22Rv1 (cell line): ENCODE data around the gene DTD2.

Experiments
- ZFX ChIP-seq: fragments of 450-650 bp; IDR thresholded peaks from 2 replicates; pipeline ENCODE4 v1.6.1; 2017; ENCODE audit warnings: antibody characterized with exemption, borderline replicate concordance
- TF ChIP-seq, protein P1 (sequence below): fragments of 450-650 bp; IDR thresholded peaks from 2 replicates; pipeline ENCODE4 v1.5.1; 2017; ENCODE audit warnings: mild to moderate bottlenecking

GRCh38 chr14:31479027-31479426 lies 21.7 kb upstream of the DTD2 start:
- TF ChIP-seq, protein P1, sequence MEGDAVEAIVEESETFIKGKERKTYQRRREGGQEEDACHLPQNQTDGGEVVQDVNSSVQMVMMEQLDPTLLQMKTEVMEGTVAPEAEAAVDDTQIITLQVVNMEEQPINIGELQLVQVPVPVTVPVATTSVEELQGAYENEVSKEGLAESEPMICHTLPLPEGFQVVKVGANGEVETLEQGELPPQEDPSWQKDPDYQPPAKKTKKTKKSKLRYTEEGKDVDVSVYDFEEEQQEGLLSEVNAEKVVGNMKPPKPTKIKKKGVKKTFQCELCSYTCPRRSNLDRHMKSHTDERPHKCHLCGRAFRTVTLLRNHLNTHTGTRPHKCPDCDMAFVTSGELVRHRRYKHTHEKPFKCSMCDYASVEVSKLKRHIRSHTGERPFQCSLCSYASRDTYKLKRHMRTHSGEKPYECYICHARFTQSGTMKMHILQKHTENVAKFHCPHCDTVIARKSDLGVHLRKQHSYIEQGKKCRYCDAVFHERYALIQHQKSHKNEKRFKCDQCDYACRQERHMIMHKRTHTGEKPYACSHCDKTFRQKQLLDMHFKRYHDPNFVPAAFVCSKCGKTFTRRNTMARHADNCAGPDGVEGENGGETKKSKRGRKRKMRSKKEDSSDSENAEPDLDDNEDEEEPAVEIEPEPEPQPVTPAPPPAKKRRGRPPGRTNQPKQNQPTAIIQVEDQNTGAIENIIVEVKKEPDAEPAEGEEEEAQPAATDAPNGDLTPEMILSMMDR = no peak
- TF ChIP-seq ZFX = no peak
